ENCODE data around the gene PXN. TPM values are rescaled to one million over a fixed set of nuclear protein-coding genes. Genes with fewer than 3 reads are reported as not detected.
A peak's percentile ranks its signal among the peaks of the same experiment; 100 is the strongest.
"Not testable (repeated sequence)": the region's sequence is repeated elsewhere in the genome, so short reads cannot be mapped to it uniquely, and the experiment has no call there.

PXN gene
- polyA plus RNA-seq, 2 of the 4 experiments (the other 2 are of a cell fraction), result 40.1 to 97.0 TPM

GRCh38 chr12:120236809-120237208 is 28.7 kb downstream of the PXN start:
- peaks cover 98% of the 10 kb centered on the region for H3K4me1 ChIP-seq
- not testable (repeated sequence) for ATAC-seq; H3K9me3 ChIP-seq; DNase-seq (ENCODE audit: low read depth in 1 of 2, low spot score in 1 of 2); FAIRE-seq
- TF ChIP-seq ZNF302 (CRISPR knock-in tag; IDR thresholded peaks at IDR 0.05), result 0 out of 2 replicates have a peak, but pooled peaks have one; percentile 47
- ChIA-PET POLR2A (interaction anchor here (1.0 to 4.1 kb wide), 4 partner anchors 26 to 57 kb away, joined by 5 to 30 read pairs (median 10); partner anchors contain the start of genes RNU4-1, RNU4-2 and RPLP0), CTCF (interaction anchor here (2.3 to 43.7 kb wide), 4 partner anchors 12 to 54 kb away, joined by 7 to 1367 read pairs (median 332); partner anchors contain the start of genes PXN, RNU4-2 and RPLP0)
- 90% methylated on average over 3 of the region's 3 CpGs for WGBS (ENCODE audit: missing lambda C conversion rate)
- peak overlapping the region; percentile 75 for H3K4me2 ChIP-seq
- peak overlapping the region; percentile 93 to 100 for H3K27ac ChIP-seq
- peak overlapping the region; percentile 24; the same call in 2 of the 3 replicates for H3K4me3 ChIP-seq

DNA sequence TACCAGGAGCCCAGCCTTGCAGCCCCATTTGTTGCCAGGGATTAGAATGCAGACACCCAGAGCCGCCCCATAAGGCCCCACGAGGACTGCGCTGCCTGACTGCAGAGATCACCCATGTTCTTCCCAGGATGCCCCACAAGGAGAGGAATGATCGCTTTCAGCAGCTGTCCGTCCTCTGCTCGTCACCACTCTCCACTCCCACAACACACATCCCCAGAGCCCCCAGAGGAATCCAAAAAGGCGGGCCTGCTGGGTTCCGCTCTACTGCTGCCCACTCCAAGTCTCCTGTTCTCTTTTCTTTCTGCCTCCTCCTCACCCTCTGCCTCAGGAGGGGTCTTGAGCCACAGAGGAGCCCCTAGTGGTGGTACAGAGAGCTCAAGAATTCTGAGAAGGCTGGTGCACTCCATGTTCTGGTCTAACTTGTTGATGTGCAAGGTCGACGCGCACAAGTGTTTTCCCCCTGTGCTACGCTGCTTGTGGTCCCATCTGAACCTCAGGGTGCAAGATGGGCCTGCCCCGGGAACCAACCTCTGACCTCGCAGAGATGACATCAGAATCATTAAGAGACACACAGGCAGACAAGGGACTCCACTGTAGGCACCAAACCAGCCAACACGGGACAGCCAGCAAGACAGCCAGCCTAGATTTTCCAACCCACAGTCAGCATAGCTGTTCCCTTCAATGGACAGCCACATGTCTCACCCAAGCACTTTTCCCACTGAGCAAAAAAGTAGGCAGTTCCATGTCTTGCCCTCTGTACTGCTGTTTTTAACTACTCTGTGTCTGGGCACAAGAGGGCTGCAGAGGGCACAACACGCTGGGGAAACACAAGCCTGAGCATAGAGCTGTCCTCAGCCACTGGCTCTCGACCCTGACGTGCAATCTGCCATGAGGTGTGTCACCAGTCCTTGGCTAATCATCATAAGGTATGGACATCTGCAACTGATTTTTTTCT is 29.9 kb downstream of the PXN start:
- FAIRE-seq (no peak), DNase-seq (ENCODE audit: low read depth in 1 of 2, low spot score in 1 of 2) (peak; percentile 47 to 59), ATAC-seq (peak in 1 of 2 experiments; percentile 13; a peak in 3 of 6 replicates)
- H3K4me1 ChIP-seq, result peaks cover 98% of the 10 kb centered on the region
- CTCF ChIA-PET, result interaction anchor here (0.7 to 43.7 kb wide), 12 partner anchors 11 to 247 kb away, joined by 3 to 1367 read pairs (median 3); partner anchors contain the start of genes PXN, RNU4-2 and RPLP0
- no peak overlapping the region for H3K4me3 ChIP-seq
- peak overlapping the region; percentile 93 to 100 for H3K27ac ChIP-seq
- TF ChIP-seq, protein P1, sequence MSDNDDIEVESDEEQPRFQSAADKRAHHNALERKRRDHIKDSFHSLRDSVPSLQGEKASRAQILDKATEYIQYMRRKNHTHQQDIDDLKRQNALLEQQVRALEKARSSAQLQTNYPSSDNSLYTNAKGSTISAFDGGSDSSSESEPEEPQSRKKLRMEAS (IDR thresholded peaks at IDR 0.05), result peak; percentile 52
- no peak for TF ChIP-seq NR3C1 (IDR thresholded peaks at IDR 0.05)
- H3K9me3 ChIP-seq, result no peaks in the 10 kb centered on the region
- 86% methylated on average over 18 of the region's 18 CpGs for WGBS (ENCODE audit: missing lambda C conversion rate)
- H3K4me2 ChIP-seq, result peak overlapping the region; percentile 90
- POLR2A ChIA-PET, result interaction anchor here (0.5 to 2.2 kb wide), 8 partner anchors 21 to 767 kb away, joined by 3 to 25 read pairs (median 5); partner anchors contain the start of genes PXN, RNU4-1, RNU4-2 and RPLP0

DNA sequence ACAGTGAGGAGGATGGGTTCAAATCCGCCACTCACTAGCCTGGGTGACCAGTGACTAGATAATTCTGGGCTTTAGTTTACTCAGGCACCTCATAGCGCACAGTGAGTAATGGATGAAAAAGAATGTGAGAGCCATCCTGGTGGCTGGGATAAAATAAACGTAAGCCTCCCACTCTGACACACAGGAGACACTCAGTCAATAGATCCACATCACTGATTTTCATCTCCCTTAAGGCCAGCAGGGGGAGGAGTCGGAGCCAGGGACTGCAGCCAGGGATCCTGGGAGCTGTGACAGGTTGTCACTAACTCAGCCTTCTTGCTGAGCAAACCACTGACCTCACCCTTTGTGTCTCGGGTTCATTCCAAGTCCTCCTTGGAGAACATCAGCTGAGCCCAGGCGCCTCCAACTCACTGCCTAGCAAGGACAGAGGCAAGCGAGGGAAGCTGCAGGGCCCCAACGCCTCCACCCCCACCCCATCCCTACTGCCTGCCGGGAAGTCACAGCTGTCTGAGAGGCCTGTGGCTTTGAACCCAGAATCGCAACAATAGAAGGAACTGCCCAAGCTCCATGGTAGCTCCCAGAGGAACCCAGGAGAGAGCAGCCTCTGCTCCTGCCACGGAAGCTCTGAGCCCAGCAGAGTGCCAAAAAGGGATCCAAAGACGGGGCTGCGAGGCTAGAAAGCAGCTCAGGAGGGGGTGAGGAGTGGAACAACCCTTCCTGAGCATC is 30.7 kb downstream of the PXN start:
- 0 out of 3 replicates have a peak overlapping the region, but pooled peaks have one; percentile 0 for H3K4me3 ChIP-seq

More for the DNA sequence above, 30.7 kb downstream of the PXN start:
- H3K4me1 ChIP-seq, result peaks cover 98% of the 10 kb centered on the region
- ChIA-PET CTCF (interaction anchor here (0.7 to 43.7 kb wide), 12 partner anchors 10 to 248 kb away, joined by 3 to 1367 read pairs (median 3); partner anchors contain the start of genes PXN, RNU4-2 and RPLP0), POLR2A (interaction anchor here (0.5 to 2.2 kb wide), 8 partner anchors 22 to 768 kb away, joined by 3 to 25 read pairs (median 5); partner anchors contain the start of genes PXN, RNU4-1, RNU4-2 and RPLP0)
- FAIRE-seq (no peak), DNase-seq (ENCODE audit: low read depth in 1 of 2, low spot score in 1 of 2) (peak; percentile 94 to 96), ATAC-seq (peak; percentile 58 to 64)
- peak overlapping the region; percentile 93 to 100 for H3K27ac ChIP-seq
- peak overlapping the region; percentile 90 for H3K4me2 ChIP-seq
- WGBS (ENCODE audit: missing lambda C conversion rate), result 7% methylated on average over 9 of the region's 13 CpGs
- TF ChIP-seq JUN (IDR thresholded peaks at IDR 0.05) (peak in 1 of 2 experiments; percentile 57; a peak in 2 of 5 replicates), SMC3 (IDR thresholded peaks at IDR 0.05) (peak; percentile 63), POLR2A (IDR thresholded peaks at IDR 0.05; ENCODE audit: low read length) (no peak), ZC3H11A (IDR thresholded peaks at IDR 0.05) (no peak), ZSCAN20 (CRISPR knock-in tag; IDR thresholded peaks at IDR 0.05) (no peak), FOXS1 (CRISPR knock-in tag; IDR thresholded peaks at IDR 0.05) (0 out of 2 replicates have a peak, but pooled peaks have one; percentile 12), GATA3 (IDR thresholded peaks at IDR 0.05; ENCODE audit: borderline replicate concordance) (peak; percentile 81; the same call in 1 of the 2 replicates), EP300 (IDR thresholded peaks at IDR 0.05) (0 out of 5 replicates have a peak, but pooled peaks of 1 of the 2 experiments have one; percentile 16), RAD21 (conservative IDR thresholded peaks at IDR 0.05 in 1 of 2, IDR thresholded peaks at IDR 0.05 in 1 of 2) (peak; percentile 54 to 56; a peak in 4 of 5 replicates), POLR2AphosphoS2 (conservative IDR thresholded peaks at IDR 0.05; ENCODE audit: low read length) (no peak), PBX3 (IDR thresholded peaks at IDR 0.05) (peak; percentile 77), MAFK (IDR thresholded peaks at IDR 0.05; ENCODE audit: partially characterized antibody) (peak; percentile 18), NFE2L2 (conservative IDR thresholded peaks at IDR 0.05; ENCODE audit: low read length) (no peak; the same call in 1 of the 2 replicates), FOSL2 (IDR thresholded peaks at IDR 0.05) (no peak), FOSL2 (CRISPR knock-in tag; IDR thresholded peaks at IDR 0.05) (peak; percentile 63), FOSB (CRISPR knock-in tag; IDR thresholded peaks at IDR 0.05) (0 out of 2 replicates have a peak, but pooled peaks have one; percentile 41)
- TF ChIP-seq, protein P1 (IDR thresholded peaks at IDR 0.05), result peak; percentile 64; the same call in 1 of the 2 replicates
- TF ChIP-seq, protein P2, sequence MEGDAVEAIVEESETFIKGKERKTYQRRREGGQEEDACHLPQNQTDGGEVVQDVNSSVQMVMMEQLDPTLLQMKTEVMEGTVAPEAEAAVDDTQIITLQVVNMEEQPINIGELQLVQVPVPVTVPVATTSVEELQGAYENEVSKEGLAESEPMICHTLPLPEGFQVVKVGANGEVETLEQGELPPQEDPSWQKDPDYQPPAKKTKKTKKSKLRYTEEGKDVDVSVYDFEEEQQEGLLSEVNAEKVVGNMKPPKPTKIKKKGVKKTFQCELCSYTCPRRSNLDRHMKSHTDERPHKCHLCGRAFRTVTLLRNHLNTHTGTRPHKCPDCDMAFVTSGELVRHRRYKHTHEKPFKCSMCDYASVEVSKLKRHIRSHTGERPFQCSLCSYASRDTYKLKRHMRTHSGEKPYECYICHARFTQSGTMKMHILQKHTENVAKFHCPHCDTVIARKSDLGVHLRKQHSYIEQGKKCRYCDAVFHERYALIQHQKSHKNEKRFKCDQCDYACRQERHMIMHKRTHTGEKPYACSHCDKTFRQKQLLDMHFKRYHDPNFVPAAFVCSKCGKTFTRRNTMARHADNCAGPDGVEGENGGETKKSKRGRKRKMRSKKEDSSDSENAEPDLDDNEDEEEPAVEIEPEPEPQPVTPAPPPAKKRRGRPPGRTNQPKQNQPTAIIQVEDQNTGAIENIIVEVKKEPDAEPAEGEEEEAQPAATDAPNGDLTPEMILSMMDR (IDR thresholded peaks at IDR 0.05), result peak; percentile 39; the same call in 2 of the 3 replicates
- no peaks in the 10 kb centered on the region for H3K9me3 ChIP-seq

Measured in A549 (cell line).